Dermis blood vessel endothelial cell (primary cell): ENCODE measurements around the gene TRPC3. TPM values are rescaled to one million over a fixed set of nuclear protein-coding genes. Genes with fewer than 3 reads are reported as not detected.
"Not testable (repeated sequence)": the region's sequence is repeated elsewhere in the genome, so short reads cannot be mapped to it uniquely, and the experiment has no call there.

Source experiments
- DNase-seq: peaks from one replicate; pipeline ENCODE4 v3.0.0; 2010
- total RNA-seq: library from RNA; depleted of rRNA; stranded (reverse); fragments of >200 nt; gene quantifications from 2 replicates; pipeline ENCODE4 v1.2.3, GENCODE V29; 2014

Gene TRPC3
- total RNA-seq, 1 donor from 2014 or later, result not detected

DNA sequence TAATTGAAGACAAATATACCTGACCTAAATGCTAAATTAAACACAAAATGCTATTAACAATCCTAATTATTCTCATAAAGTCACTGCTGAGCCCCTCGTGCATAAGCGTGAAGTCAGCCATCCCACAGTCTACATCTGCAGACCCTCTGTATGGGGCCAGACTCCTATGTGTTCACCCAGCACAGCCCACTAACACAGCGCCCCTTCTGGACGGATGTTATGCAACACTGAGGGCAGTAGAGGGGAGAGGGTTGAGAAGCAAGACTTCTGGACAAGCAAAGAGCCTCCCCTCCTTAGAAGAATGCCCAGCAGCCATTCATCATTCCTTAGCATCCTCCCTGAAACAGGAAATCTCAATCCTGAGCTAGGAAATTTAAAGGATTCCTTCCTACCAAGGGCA is 7.9 kb downstream of the TRPC3 start:
- DNase-seq, result no peak

GRCh38 chr4:121939690-121940089 is 12.2 kb downstream of the TRPC3 start:
- DNase-seq, result no peak

DNA sequence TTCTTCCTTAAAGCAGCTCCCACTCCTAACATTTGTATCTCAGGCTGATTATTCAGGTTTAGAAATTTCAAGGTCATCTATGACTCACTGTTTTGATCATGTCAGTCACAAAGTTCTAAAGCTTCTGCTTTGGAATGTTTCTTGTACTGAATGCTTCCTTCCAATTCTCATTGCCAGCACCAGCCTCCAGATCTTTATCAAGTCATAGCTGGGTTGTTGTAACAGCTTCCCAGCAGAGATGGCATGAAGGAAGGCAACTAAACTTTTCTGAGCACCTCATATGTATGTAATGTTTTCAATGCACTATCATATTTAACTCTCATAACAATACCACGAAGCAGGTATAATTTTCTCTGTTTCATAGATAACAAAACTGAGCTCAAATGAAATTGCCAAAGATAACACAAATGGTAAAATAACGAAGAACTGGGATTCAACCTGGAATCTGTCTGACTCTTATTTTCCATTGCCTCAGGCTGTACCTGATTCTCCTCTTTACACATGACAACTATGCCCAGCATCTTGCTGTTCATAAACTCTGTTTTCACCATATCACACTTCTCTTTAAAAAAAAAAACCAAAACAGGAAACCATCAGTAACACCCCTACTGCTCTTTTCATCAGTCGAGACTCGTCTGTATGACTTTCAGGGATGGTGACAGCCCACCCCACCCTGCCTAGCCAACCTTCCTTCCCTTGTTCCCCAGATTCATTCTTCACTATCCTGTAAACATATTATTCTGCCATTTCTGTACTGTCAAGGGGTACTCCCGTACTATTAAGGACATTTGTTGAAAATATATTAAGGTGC is 13.4 kb downstream of the TRPC3 start:
- DNase-seq, result peak; percentile 7

DNA sequence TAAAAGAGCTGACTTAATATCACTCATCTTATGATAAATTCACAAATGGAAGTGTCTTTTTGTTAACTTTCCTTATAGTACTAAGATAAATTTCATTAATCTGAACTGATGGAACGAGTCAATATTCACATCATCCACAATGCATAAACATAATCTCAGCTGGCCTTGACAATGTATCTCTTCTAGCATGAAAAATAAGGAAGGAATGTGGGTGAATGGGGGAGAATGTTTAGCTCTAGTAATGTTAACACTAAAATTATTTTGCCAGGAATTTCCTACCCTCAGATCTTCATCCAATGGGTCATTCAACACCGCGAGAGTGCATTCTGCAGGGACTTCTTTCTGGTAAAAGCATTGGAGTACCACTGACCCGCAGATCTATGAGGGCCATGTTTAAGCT is 15.8 kb downstream of the TRPC3 start:
- DNase-seq, result no peak

DNA sequence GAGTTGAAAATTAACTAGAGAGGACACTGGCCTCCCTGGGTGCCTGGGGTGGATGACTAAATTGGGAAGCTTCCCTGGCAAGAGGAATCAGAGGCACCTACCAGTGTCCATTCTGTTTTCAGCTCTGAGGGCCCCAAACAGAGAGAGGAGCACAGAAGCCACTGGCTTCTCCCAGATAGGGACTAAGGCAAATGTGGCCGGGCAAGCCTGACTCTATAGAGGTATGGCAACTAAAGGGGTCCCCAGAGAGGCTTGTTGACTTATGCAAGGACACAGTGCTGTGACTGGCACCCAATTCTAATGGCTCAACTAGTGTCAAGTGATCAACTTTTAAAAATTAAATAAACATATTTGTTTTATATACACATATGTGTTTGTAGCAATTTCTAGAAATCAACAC is 17.2 kb downstream of the TRPC3 start:
- DNase-seq, result no peak

- DNase-seq, result no peak
Measured at GRCh38 chr4:121932212-121932974, 19.5 kb downstream of the TRPC3 start.

DNA sequence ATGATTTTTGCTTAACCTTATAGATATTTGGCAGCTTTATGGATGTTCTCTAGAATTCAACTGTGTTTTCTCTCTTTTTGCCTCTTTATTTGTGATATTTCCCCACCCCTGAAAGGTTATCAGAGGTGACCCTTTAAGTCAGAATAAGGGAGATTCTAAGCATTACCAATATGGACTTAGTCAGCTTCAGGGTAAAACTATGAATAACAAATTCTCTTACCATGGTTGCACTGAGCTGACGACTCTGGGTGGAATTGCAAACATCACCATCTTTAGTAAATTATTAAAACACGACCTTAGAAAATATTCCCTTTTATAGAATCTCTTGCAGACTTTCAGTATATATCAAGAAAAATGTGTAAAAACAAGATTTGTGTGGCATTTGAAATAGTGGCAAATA is 21.6 kb downstream of the TRPC3 start:
- DNase-seq, result no peak

DNA sequence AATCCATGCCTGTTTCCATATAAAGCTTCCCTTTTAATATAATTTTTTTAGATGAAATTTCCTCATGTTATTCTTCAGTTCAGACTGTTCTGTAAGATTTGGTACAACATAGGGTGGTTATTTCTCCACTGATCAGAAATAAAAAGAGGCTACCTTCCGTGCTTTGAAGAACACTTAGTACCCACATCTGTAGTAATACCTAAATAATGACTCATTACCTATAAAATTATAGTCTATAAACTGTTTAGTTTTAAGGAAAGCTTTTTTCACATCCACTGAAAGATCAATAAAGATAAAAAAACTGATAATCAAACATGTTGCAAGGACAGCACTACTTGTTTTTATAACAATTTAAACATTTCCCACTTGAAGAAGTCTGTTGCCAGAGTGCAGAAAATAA is 23.9 kb downstream of the TRPC3 start:
- DNase-seq, result no peak

GRCh38 chr4:121926490-121926889 is 25.4 kb downstream of the TRPC3 start:
- DNase-seq, result not testable (repeated sequence)

DNA sequence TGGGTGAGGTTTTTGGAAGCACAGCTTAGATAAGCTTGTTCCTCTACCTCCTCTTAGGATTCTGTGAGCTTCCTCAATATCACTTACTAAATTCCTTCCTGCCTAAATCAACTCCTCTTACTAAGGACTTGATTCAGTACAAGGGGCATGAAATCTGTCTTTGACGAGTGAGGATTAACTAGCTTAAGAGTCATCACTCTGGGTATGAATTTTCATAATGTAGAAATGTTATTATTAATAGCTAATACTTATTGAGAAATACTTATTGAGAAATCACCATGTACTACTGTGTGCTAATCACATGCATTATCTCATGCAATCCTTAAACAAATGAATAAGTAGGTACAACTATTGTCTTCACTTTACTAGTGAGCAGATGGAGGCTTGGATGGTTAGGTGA is 28.6 kb downstream of the TRPC3 start:
- DNase-seq, result no peak

GRCh38 chr4:121913667-121914066 is 38.2 kb downstream of the TRPC3 start:
- no peak for DNase-seq

GRCh38 chr4:121908346-121908745 is 43.5 kb downstream of the TRPC3 start:
- no peak for DNase-seq

GRCh38 chr4:121900132-121900983 is 51.5 kb downstream of the TRPC3 start:
- peak; percentile 77 for DNase-seq

DNA sequence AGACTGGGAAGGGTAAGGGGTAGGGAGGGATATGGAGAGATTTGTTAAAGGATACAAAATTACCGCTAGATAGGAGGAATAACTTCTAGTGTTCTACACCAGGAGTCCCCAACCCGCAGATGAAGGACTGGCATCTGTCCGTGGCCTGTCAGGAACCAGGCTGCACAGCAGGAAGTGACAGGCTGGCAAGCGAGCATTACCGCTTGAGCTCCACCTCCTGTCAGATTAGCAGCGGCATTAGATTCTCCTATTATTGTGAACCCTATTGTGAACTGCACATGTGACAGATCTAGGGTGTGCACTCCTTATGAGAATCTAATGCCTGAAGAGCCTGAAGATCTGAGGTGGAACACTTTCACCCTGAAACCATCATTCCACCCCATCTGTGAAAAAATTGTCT is 53.7 kb downstream of the TRPC3 start:
- peak; percentile 25 for DNase-seq

DNA sequence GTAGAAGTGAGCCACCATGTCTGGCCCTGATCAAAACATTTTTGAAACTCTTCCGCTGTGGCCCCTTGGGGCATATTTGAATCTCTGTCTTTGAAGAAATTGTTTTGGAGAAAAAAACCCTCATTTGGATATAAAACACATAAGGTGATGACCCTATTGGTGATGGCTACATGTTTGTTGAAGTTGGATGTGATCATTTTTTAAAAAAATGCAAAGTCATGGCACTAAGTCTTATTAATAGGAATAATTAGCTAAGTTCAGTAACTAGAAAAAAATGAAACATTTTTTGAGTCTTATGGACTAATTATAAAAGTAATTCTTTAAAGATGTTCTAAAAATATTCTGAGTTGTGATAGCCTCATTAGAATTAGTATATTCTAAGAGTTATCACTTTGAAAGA is 63.7 kb downstream of the TRPC3 start:
- no peak for DNase-seq

GRCh38 chr4:121885115-121885514 is 66.7 kb downstream of the TRPC3 start:
- DNase-seq, result no peak

- no peak for DNase-seq
Measured at GRCh38 chr4:121881158-121881557, 70.7 kb downstream of the TRPC3 start.

- no peak for DNase-seq
Measured at GRCh38 chr4:121879135-121879534, 72.7 kb downstream of the TRPC3 start.

DNA sequence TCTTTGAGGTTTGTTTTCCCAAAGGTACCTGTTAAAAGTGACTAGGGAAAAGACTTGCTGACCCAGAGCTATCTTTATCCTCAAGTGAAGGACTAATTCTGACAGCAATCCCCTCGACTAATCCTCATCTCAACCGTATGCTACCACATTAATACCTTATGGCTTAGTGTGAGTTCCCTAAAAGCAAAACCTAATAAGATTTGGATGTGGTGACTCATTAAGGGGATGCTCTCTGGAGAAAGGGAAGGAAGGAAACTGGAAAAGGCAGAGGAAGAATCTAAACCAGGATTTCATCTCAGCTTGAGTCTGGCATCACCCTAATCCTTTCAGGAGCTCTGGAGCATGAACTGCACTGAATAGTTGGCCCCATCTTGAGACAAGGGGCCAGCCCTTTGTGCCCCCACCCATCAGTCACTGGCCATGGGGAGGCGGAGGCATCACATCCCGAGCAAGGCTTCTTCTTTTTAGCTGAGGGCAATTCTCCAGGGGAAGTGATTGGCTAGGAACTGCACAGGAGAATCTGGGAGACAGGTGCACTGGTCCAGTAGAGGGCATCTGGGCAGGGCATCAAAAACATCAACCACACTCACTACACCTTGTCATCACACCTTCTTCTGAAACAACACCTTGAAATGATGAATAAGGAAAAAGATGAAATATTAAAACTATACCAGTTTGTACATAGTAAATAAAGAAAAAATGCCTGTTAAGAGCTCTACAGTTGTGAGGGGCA is 74.7 kb downstream of the TRPC3 start:
- no peak for DNase-seq

- DNase-seq, result no peak
Measured at GRCh38 chr4:121876070-121876469, 75.8 kb downstream of the TRPC3 start.

DNA sequence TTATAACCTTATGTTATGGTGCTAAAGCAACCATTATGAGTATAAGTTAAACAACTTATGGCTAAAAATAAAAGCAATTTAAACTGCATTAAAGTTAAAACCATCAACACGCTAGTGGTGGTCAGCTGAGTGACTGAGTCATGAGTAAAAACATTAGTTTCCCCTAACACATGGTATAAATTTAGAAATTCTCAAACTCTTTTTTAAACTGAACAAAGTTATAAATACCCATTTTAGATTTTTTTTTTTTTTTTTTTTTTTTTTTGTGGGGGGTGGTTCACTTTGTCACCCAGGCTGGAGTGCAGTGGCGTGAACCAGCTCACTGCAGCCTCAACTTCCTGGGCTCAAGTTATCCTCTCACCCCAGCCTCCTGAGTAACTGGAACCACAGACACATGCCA is 76.2 kb downstream of the TRPC3 start:
- no peak for DNase-seq

DNA sequence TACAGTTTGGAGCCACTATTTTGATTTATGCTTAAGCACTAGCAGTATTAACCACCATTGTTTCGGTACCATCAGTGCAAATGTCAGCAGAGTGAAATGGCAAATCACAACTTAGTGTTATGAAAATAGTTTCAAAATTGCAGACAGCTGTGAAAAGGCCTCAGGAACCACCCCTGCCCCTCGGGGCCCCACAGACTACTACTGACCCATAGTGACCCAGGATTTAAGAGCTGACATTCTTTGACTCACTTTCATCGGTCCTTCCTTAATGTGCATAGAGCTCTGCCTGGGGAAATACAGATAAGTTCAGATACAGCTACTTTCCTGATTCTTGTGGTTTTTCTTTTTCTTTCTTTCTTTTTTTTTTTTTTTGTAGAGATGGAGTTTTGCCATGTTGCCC is 78.3 kb downstream of the TRPC3 start:
- DNase-seq, result no peak
